Gastroesophageal sphincter (tissue), 3 donors: ENCODE data around the gene CMSS1.

Experiments used
- CTCF ChIP-seq, 4 experiments: fragments of 200-600 bp in 2 of 4; fragments of 450-650 bp in 2 of 4; sonication (generic) in 1 of 4; IDR thresholded peaks; one replicate each; pipeline ENCODE4 v1.5.1; 2017 to 2019; ENCODE audit warnings: antibody characterized with exemption in 4 of 4, mild to moderate bottlenecking in 2 of 4, moderate library complexity in 2 of 4
- POLR2A ChIP-seq, 2 donors: fragments of 450-650 bp; IDR thresholded peaks; one replicate each; pipeline ENCODE4 v1.6.1; 2017; ENCODE audit warnings: antibody characterized with exemption in 2 of 2, mild to moderate bottlenecking in 2 of 2, moderate library complexity in 1 of 2
- POLR2AphosphoS5 ChIP-seq: sonication (generic); formaldehyde crosslinking; IDR thresholded peaks from one replicate; pipeline ENCODE4 v1.6.1; 2017; ENCODE audit warnings: antibody characterized with exemption

- TF ChIP-seq CTCF (IDR thresholded peaks at IDR 0.05) (no peak), POLR2A (IDR thresholded peaks at IDR 0.05) (no peak), POLR2AphosphoS5 (no peak)
Measured at GRCh38 chr3:99947356-99947755, 129.7 kb downstream of the CMSS1 start.
